COLO829 (cell line): ENCODE results near the gene GYS2.

Experiments
- DNase-seq: peaks from one replicate; pipeline ENCODE4 v3.0.0; 2012; ENCODE audit warnings: low spot score

The GYS2 gene

DNA sequence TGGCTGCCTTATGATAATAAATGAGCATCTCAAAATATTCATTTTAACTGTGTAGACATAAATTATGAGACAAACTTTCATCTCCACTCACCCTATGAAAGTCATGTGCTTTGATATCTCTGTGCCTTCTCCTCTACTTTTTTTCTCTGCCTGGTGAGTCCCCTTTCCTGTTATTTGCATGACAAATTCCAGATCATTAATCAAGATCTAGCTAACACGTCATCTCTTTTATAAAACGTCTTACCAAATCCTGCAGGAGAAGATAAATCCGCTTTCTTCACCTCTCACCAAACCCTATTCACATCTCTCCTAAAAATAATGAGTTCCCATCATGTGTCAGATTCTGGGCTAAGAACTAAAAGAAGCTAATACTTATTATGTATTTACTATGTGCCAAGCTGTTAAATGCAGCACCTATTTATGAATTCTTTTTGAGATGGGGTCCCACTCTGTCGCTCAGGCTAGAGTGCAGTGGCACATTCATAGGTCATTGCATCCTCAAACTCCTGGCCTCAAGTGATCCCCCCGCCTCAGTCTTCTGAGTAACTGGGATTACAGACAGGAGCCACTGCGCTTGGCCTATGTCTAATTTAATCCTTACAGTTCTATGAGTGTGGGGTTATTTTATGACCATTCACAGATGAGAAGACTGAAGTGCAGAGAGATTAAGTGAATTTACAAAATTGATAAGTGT lies 51.9 kb downstream of the GYS2 start:
- DNase-seq: no peak

DNA sequence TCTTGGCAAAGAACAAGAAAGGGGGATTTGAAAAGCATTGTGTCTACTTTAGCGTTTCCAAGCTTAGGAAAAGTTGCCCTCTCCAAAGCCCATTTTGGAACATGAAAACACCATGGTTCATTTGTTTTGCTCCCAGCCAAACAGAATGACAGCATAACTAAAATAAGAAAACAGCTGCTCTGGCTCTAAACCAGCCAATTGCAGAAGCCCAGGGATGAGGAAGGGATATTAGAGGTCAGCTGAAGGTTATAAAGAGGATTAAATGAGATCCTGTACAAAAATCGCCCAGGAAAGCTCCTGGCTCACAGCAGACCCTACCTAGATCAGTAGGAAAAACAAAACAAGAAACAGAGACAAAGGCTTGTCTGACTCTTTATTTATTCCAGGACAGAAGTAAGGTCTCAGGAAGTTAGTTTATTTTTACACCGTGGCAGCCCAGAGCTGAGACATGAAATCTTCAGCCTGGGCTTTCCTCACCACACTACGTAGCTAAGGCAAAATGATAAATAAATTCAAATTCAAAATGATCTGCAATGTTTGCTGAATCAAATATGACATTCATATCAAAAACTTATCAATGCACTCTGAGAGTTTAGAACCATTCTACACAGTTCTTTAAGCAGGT lies 52.7 kb downstream of the GYS2 start:
- DNase-seq: no peak

- DNase-seq: no peak
Observed at GRCh38 chr12:21547437-21547836, 57.2 kb downstream of the GYS2 start.

DNA sequence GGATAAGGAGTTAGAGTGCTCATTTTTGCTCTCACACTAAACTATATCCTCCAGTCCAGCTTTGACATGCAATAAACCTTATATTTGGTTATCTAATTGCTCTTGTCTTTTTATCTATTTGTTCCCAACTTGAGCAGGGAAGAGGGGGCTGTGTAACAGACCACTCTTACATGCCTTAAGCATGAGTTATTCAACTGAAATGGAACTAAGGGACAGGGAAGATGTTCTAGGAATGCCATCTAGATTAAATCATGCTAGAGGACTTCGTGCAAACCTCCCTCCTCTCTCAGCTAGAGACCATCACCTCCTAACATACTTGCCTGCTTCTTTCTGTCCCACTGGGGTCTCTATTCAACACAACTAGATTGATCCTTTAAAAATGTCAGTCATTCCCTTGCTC lies 57.9 kb downstream of the GYS2 start:
- no peak for DNase-seq

DNA sequence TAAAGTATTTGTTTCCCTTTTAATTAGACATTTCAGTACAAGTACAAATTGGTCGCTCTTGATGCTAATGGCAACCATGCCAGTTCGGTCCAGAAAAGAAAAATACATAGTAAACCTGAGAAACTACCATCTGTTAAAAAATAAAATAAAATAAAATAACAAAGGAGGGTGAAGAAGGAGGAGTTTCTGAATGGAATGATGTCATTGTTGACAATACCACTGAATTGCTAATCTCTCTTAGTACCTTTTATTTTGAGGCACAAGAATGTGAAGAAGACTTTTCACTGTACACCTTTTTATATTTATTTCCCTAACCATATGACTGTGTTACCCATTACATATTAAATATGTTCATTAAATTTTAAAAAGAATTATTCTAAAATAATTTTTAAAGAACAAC lies 59.1 kb downstream of the GYS2 start:
- no peak for DNase-seq

- no peak for DNase-seq
Observed at GRCh38 chr12:21543151-21543550, 61.5 kb downstream of the GYS2 start.

DNA sequence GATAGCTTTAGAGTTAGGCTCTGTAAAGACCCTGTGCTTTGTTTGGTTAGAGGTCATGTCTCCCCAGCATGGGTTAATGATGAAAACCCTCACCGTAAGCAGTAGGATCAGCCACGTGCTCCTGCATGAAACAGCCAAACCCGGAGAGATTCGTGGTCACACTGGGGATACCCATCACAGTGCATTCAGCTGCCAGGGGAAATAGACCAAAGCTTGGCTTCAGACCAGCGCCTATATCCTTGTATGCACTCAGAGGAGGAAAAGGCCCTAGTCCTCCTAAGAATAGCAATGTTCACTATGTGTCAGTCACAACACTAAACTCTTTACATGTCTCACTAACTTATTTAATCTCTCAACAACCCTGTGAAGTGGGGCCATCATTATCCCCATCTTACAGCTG lies 62.2 kb downstream of the GYS2 start:
- no peak for DNase-seq

DNA sequence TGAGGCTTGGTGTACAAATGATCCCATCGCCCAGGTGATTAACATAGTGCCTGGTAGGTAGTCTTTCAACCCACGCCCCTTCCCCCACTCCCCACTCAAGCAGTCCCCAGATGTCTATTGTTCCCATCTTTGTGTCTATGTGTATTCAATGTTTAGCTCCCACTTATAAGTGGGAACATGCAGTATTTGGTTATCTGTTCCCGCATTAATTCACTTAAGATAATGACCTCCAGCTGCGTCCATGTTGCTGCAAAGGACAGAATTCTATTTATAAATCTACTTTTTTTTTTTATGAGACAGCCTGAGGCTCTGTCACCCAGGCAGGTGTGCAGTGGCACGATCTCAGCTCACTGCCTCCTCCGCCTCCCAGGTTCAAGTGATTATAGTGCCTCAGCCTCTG lies 62.9 kb downstream of the GYS2 start:
- no peak for DNase-seq

- DNase-seq: no peak
Observed at GRCh38 chr12:21539797-21540196, 64.8 kb downstream of the GYS2 start.

GRCh38 chr12:21538061-21538653 lies 66.5 kb downstream of the GYS2 start:
- DNase-seq: no peak

GRCh38 chr12:21529456-21529855 lies 75.2 kb downstream of the GYS2 start:
- DNase-seq: no peak

- DNase-seq: no peak
Observed at GRCh38 chr12:21528953-21529352, 75.7 kb downstream of the GYS2 start.

DNA sequence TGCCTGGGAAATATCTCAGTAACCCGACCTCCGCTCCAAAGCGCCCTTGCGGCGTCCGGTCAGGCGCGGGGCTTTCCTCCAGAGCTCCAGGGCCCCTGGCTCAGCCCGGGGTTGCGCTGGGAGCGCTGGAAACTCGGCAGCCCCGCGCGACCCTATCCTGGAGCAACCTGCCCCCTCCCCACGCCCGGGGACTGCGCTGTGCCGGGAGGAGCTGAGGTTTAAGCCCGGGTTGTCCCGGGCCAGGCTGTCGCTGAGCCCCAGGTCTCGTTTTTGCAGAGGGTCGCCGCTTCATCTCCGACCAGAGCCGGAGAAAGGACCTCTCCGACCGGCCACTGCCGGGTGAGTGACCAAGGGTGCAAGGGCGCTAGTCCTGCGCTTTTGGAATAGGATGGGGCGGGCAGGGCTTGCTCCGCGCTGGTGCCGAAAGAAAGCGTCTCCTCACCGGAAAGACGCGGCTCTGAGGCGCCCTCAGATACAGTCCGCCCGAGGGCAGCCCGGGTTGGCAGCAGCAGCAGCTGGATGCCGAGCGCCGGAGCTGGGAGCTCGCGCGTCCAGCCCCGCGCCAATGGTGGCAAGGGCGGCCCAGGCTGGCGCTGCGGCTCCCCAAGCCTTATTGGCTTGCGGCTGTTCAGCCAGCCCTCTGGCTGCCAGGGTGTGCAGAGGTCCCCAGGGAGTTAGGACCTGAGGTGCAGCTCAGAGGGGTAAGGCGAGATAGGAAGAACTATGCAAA lies 77.0 kb downstream of the GYS2 start:
- DNase-seq: peak; percentile 15

- no peak for DNase-seq
Observed at GRCh38 chr12:21526721-21527345, 77.8 kb downstream of the GYS2 start.

DNA sequence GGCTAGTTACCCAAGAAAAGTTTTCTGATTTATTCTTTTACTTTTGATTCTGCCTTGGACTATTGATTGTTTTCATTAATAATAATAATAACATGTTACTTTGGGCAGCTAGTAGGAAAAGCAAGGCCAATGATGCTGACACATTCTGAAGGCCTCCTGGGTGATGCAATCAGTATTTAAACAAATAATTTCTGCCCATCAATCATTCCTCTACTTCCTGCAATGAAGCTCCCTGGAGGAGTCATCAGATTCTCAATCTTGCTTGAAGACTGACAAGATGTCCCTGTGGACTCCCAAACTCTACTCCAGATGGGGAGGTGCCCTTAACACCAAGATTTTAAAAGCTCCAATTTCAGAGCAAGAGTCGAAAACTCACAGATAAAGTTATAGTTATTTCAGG lies 78.6 kb downstream of the GYS2 start, which contains the start of gene SPX:
Gene SPX, plus strand, starts transcription at position 244 of the 400 bp plus-strand sequence. CDS start 177 bp downstream, outside the sequence.
- DNase-seq: no peak

- no peak for DNase-seq
Observed at GRCh38 chr12:21523148-21523547, 81.5 kb downstream of the GYS2 start.

GRCh38 chr12:21521541-21521940 lies 83.1 kb downstream of the GYS2 start:
- DNase-seq: no peak

DNA sequence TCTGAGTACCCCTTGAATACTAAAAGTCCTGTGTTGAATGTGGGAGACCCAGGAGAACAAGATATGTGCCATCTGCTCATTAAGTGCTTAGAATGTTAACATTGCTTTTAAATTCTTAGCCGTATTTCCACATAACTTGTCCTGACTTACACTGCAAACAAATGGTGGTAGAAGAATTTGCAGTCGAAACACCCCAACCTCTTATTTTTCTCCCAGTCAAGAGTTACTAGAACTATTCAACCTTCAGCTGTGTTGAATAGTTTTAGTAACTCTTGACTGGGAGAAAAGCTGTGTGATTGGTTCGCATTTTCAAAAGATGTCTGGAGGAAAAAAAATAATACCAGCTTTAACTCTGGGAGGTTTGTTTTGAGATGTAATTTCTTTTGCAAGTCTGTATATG lies 86.2 kb downstream of the GYS2 start:
- DNase-seq: no peak

DNA sequence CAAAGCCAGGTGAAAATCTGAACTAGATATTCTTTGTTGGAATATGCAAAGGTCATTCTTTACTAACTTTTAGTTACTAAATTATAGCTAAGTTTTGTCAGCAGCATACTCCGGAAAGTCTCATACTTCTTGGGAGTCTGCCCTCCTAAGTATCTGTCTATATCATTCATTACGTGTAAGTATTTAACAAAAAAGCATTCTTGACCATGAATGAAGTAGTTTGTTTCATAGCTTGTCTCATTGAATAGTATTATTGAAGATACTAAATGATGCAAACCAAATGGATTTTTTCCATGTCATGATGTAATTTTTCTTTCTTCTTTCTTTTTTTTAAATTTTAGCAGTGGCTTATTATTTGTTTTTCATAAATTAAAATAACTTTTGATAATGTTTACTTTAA lies 88.4 kb downstream of the GYS2 start:
- DNase-seq: peak; percentile 56

DNA sequence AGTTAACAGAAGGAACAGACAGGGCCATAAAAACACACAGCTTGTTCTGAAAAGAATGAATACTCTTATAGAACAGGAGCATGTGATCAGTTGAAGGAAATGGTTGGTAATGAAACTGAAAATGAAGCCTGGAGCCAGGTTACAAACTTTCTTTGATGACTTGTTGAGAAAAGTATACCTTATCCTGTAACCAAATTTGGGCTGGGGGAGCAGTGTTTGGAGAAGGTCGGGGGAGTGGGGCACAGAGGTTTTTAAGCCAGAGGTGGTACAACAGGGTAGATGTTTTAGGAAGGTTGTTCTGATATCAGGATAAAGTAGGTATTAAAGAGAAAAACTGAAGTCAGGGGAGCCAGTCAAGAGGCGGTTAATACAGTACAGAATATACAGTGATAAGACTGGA lies 94.9 kb downstream of the GYS2 start:
- no peak for DNase-seq

- DNase-seq: no peak
Observed at GRCh38 chr12:21507849-21508248, 96.8 kb downstream of the GYS2 start.

DNA sequence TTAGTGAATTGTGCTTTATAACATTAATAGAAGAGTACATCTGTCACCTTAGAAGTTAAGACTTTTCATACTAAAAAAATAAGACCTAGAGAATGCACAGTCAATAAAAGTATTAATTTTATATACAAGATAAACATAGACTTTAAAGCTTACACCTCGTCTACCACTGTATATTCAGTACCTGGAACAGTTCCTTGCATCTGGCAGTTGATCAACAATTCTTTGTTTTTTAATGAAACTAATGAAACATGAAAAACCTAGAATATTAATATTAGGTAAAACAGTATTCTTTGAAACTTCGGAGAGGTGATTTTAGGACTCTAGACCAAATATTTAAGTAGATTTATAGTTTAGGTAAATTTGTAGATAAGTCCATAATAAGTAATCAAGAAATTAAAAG lies 98.8 kb downstream of the GYS2 start:
- no peak for DNase-seq
